ENCODE data around the gene FAP.

DNA sequence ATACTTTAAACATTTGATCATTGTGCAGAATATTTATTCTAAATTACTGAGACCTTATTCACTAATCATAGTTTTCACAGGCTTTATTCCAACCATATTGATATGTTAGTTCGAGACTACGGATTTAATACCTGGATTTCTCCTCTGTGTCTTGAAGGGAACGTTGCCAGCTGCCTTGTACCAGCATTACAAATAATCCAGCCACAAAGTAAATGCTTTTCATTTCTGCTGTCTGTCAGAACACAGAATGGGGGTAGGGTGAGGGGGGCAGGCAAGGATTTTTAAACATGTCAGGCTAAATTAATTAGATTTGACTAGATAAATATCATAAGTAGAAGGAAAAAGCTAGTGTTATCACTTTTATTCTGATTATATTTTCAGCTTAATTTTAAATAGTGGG is 94.3 kb downstream of the FAP start:
- TF ChIP-seq, protein P1, sequence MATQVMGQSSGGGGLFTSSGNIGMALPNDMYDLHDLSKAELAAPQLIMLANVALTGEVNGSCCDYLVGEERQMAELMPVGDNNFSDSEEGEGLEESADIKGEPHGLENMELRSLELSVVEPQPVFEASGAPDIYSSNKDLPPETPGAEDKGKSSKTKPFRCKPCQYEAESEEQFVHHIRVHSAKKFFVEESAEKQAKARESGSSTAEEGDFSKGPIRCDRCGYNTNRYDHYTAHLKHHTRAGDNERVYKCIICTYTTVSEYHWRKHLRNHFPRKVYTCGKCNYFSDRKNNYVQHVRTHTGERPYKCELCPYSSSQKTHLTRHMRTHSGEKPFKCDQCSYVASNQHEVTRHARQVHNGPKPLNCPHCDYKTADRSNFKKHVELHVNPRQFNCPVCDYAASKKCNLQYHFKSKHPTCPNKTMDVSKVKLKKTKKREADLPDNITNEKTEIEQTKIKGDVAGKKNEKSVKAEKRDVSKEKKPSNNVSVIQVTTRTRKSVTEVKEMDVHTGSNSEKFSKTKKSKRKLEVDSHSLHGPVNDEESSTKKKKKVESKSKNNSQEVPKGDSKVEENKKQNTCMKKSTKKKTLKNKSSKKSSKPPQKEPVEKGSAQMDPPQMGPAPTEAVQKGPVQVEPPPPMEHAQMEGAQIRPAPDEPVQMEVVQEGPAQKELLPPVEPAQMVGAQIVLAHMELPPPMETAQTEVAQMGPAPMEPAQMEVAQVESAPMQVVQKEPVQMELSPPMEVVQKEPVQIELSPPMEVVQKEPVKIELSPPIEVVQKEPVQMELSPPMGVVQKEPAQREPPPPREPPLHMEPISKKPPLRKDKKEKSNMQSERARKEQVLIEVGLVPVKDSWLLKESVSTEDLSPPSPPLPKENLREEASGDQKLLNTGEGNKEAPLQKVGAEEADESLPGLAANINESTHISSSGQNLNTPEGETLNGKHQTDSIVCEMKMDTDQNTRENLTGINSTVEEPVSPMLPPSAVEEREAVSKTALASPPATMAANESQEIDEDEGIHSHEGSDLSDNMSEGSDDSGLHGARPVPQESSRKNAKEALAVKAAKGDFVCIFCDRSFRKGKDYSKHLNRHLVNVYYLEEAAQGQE (IDR thresholded peaks at IDR 0.05; ENCODE audit: insufficient read depth in 1 of 2, low read depth in 2 of 2, low read length in 2 of 2): no peak
- TF ChIP-seq SIN3A (IDR thresholded peaks at IDR 0.05; ENCODE audit: borderline replicate concordance, insufficient read depth, low read length): no peak
